Erythroblast (primary cell): ENCODE measurements around the gene MTCL1.

Experiments used
- DNase-seq, 2 experiments: peaks; one replicate each; lab custom pipeline; 2025; lab: John Stamatoyannopoulos, UW
- GATA1 ChIP-seq: IDR thresholded peaks from 2 replicates; pipeline ENCODE4 v1.6.1; 2011; ENCODE audit warnings: low read depth, mild to moderate bottlenecking, control low read depth, low read length, moderate library complexity
- POLR2A ChIP-seq: IDR thresholded peaks from 2 replicates; pipeline ENCODE4 v1.6.1; 2011; ENCODE audit warnings: mild to moderate bottlenecking, low read length

The MTCL1 gene

DNA sequence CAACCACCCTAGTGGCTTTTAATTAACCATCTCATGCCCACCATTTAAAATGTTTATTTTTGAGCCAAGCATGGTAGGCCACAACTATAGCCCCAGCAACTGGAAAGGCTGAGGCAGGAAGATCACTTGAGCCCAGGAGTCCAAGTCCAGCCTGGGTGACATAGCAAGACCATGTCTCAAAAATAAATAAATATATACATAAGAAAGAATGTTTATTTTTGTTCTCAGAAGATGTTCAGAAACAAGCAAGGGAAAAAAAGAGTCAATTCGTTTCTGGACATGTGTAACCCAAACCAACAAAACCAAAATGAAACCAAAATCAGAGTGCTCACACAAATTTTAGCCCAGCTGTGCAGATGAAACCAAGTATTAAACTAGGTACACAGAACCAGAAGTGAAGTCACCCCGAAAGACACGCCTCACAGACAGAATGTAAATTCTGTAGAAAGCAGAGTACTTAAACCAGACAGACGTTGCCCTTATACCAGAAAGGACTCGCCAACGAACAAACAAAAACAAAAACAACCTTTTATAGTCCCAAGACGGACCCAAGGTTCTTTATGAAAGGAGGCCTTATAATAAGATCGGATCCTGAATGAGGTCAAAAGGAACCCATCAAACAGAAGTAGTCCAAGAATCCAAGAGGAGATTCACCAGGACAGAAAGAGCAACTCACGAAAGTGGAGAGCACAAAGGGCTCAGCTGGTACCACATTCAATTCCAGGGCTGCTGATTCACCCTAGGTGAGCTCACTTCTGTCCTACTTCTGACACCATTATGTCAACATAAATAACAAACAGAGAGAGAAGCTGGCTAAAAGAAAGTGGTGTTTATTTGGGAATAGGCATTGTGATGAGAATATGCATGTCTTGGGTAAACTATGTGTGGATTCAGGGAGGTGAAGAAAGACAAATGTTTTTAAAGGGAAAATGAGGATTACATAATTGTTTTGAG is 31.8 kb upstream of the MTCL1 start:
- TF ChIP-seq POLR2A (no peak), GATA1 (no peak)
- DNase-seq = no peak

DNA sequence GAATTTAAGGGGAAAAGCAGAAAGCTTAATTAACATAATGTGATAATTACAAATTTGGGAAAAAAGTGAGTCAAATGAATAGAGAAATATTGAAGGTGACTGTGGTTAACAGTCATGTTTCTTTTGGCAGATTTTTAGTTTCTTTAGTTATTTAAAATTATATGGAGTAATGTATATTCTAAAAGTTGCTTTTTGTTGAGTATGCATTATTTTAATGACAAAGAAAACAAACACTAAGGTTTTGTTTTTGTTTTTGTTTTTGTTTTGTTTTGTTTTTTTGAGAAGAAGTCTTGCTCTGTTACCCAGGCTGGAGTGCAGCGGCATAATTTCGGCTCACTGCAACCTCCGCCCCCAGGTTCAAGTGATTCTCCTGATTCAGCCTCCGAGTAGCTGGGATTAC is 30.3 kb upstream of the MTCL1 start:
- TF ChIP-seq POLR2A (no peak), GATA1 (no peak)
- no peak for DNase-seq

DNA sequence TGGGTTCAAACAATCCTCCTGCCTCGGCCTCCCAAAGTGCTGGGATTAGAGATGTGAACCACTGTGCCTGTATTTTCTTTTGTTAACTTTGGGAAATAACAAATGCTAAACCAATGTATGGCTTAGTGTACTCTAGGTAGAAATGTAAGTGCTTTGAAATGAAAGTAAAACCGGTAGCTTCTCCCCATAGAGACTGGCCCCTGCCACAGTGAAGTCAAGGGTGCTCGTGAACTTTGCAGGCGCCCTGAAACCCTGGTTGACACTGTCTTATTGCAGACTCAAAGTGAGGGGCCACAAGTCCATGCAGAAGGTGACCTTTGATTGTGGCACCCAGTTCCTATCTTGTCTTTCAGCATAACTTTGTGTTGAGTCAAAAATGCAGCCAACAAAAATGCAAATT is 24.2 kb upstream of the MTCL1 start:
- no peak for TF ChIP-seq POLR2A
- no peak for TF ChIP-seq GATA1
- no peak for DNase-seq

DNA sequence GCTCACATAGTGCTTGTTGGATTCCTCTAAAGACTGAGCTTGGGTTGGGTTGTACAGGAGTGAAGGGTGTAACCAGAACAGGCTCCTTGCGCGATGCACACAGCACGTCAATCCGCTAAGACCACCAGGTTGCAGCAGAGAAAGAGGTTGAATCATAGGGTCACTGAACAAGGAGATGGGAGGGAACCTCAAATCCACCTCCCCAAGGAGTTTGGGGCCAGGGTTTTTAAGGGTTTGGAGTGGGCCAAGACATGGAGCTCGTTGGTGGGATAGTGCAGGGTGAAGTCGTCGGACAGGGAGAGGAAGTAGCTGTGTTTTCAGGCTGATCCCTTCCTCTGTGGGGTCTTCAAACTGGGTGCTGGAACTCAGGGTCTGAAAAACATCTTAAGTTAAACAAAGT is 20.8 kb upstream of the MTCL1 start:
- TF ChIP-seq GATA1 (no peak), POLR2A (no peak)
- no peak for DNase-seq

DNA sequence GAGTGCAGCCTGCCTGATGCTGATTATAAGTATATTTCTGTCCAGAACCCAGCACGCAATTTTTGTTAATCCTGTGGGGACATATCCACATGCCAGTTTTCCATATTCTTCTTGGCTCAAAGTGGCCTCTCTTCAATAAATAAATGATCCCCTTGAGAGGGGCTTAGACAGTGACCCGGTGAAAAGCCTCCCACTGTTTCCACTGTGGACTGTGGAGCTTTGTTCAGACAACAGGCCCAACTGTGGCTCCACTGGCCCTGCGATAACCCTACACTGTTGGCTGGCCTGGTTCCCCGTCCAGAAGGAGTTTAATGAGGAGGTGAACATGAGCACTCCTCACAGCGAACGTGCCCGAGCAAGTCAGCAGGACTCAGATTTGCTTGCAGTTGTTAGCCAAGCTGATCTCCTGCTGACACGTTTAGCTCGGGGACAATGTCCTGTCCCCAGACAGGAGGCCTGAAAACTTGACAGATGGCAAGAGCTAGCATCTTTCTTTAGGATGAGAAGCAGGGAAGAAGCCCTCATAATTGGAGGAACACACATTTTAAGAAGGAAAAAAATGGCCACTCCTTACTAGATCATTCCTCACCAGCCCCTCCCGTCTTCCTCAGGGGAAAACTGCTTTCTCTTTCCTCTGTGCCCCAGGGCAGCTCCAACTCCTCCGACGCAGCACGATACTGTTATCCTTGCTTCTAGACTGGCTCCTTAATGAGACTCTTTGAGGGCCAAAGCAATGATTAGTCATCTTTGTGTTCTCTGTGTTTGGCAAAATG is 20.0 kb upstream of the MTCL1 start:
- TF ChIP-seq POLR2A (no peak), GATA1 (no peak)
- no peak for DNase-seq

DNA sequence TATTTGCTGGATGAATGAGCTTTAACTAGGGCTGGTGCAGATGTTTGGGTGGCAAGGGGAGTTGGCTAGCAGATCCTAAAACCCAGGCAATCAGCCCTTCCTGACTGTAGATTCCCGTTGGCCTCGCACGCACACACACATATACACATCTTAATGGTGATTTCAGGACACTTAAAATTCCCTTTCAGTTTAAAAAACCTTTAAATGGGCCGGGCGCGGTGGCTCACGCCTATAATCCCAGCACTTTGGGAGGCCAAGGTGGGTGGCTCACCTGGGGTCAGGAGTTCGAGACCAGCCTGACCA is 19.5 kb upstream of the MTCL1 start:
- TF ChIP-seq POLR2A (no peak), GATA1 (no peak)

DNA sequence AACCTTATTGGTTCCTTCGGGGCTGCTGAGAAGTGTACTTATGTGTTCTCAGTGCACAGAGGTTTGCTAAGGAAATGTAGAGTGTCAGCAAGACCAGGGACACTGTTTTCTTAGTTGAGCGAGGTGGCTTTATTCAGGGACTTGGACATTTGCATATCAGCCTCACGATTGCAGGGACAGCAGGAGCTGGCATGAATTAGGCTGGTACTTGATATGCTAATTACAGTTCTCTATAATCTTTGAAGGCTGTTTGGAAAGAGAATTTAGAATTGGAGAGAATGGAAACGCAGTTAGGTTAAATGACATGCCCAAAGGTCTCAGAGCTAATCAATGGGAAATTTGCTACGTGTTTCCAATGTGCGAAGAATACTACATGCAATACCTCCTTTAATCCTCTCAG is 18.7 kb upstream of the MTCL1 start:
- TF ChIP-seq POLR2A = no peak
- TF ChIP-seq GATA1 = no peak
- no peak for DNase-seq

More for the DNA sequence above, 19.5 kb upstream of the MTCL1 start:
- DNase-seq = no peak

DNA sequence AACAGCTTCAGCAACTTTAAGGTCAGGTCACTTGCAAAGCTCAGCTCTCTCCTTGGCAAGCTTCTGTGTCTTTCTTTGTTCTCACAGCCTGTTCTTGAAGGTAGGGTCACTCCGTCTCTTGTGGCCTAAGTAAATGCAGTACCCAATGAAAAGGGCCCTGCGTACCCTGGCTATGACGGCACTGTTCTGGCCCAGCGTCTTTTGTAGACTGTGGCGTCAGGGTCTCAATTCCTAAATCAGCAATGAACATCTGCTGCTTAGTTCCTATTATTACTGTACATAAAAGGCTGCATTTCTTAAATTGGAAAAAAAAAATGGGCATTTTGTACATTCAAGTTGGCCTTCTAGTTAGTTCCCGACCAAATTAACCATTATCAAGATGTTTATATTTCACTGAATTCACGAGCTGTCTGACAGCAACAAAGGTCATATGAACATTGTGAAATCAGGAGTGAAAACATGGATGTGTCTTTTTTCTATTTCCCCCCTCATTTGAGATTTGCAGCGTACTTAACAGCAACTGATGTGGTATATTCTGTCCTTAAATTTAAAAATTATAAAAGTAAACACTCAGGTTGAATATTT is 17.0 kb upstream of the MTCL1 start:
- TF ChIP-seq POLR2A = no peak
- no peak for TF ChIP-seq GATA1

DNA sequence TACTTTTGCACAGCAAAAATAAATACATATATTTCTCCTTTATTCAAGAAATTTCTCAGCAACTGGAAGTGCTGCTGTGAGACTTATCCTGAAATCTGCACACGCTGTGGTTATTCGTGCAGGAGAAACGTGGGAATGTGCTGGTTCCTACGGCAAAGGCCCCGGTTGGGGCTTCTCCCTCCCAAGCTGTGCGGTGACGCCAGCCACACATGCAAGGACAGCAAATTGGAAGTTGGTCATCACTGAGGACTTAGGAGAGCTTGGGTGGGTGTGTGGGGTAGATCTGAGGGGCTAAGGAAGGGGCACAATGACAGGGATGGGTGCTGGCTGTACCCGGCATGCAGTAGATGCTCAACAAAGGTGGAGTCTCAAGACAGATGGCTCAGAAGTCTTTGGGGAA is 16.5 kb upstream of the MTCL1 start:
- no peak for TF ChIP-seq GATA1
- no peak for TF ChIP-seq POLR2A

More for the DNA sequence above, 17.0 kb upstream of the MTCL1 start:
- DNase-seq = no peak

DNA sequence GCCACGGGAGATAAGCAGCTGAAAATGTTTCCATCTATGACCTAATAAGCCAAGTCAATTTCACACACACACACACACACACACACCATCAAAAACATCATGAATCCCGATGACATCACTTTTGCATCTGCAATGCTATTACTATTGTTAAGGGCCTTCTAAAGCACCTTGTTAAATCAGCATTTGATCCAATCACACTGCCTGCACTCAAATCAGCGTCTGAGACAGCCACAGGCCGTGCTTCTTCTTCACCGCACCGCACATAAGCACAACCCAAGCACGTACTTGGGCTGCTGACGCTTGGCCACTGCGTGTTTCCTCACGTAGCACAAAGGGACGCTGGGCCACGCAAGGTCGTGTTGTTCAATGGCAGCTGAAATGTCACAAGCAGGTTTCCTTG is 15.8 kb upstream of the MTCL1 start:
- DNase-seq = no peak
- TF ChIP-seq GATA1 = no peak
- no peak for TF ChIP-seq POLR2A

More for the DNA sequence above, 16.5 kb upstream of the MTCL1 start:
- no peak for DNase-seq

DNA sequence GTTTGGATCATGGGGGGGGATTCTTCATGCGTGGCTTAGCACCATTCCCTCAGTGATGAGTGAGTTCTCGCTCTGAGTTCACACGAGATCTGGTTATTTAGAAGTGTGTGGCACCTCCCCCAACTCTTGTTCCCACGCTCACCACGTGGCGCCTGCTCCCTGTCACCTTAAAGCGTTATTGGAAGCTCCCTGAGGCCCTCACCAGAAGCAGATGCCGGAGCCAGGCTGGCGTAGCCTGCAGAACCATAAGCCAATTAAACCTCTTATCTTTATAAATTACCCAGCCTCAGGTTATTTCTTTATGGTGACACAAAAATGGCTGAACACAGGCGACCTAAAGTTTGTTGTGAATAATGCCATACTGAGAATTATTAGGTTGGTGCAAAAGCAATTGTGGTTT is 10.5 kb upstream of the MTCL1 start:
- no peak for DNase-seq
- no peak for TF ChIP-seq GATA1
- no peak for TF ChIP-seq POLR2A

DNA sequence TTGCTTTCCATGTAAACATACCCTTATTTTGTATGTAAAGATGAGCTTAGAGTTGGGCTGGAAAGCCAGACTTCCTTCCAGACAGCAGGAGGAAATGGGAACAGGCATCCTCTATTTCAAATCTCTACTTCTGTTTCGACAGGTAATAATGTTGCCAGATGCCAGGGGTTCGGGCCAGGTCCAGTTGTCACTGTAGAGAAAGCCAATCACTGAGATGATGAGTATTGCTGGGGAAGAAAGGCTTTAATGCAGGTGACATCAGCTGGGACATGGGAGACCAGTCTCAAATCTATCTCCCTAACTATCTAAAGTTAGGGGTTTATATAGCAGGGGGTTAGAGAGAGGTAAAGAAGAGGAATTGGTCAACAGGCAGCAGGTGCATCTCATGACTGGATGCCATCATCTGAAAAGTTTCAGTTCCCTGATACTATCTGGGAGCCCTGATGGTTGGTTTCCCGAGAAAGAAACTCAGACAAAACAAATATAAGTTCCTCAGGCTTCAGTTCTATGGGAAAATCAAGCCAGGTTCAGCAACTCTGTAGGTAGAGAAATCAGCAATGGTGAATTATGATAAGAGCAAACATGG is 9.3 kb upstream of the MTCL1 start:
- TF ChIP-seq POLR2A = no peak
- TF ChIP-seq GATA1 = no peak
- no peak for DNase-seq

DNA sequence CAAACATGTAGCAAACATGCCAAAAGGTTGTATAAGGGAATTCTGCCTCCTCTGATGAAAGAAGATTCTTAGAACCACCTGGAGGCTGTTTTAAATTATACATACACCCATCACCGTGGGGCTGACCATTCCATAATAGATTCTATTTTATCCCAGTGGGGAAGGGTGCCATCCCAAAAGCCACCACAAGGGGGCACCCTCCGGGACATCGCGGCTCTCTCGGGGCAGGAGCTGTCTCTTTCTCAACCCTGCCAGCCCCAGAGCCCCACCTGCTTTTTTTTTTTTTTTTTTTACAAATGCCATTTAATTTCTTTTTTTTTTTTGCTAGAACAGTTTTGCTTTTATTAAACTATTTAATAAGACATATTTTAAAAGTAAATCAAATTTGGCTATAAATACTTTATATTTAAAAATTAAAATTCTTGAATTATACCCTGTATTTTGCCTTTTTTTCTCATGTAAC is 8.6 kb upstream of the MTCL1 start:
- TF ChIP-seq GATA1 = no peak
- TF ChIP-seq POLR2A = no peak
- DNase-seq = peak; percentile 75 to 85

DNA sequence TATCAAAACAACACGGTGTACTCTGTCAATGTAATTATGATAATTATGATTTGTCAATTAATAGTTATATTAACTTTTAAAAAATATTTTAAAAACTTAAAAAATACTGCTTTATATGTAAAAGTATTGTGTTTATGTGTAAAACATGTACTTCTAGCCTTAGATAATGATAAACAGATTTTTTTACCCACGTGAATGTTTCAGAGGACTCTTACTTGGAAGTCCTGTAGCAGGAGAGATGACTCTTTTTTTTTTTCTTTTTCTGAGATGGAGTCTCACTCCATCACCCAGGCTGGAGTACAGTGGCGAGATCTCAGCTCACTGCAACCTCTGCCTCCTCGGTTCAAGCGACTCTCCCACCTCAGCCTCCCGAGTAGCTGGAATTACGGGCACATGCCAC is 6.2 kb upstream of the MTCL1 start:
- TF ChIP-seq POLR2A = no peak
- no peak for TF ChIP-seq GATA1
- no peak for DNase-seq
